HK-2 (cell line): ENCODE results near the gene OR6M1.

Experiments used
- DNase-seq: peaks from one replicate; pipeline ENCODE4 v3.0.0-alpha.2; 2018; ENCODE audit not compliant: unreplicated experiment

OR6M1 gene, protein sequence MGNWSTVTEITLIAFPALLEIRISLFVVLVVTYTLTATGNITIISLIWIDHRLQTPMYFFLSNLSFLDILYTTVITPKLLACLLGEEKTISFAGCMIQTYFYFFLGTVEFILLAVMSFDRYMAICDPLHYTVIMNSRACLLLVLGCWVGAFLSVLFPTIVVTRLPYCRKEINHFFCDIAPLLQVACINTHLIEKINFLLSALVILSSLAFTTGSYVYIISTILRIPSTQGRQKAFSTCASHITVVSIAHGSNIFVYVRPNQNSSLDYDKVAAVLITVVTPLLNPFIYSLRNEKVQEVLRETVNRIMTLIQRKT

DNA sequence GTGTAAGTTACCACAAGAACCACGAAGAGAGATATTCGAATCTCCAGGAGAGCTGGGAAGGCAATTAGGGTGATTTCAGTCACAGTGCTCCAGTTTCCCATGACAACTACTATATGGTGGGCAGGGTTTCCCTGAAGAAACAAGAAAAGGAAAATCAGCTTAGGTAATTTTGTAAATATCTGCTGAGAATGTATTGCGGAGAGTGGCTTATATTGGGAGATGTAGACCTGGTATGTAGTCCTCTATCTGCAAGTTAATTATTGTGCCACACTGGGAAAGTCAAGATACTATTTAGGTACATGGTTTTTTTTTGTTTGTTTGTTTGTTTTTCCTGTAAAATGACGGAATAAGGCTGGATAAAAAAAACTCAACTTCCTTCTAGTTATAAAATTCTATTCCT is at the start of gene OR6M1:
Gene OR6M1 (minus strand): TSS at position 101 of the 400 bp plus-strand sequence. CDS start 0 bp downstream, at position 101.
- DNase-seq = no peak

DNA sequence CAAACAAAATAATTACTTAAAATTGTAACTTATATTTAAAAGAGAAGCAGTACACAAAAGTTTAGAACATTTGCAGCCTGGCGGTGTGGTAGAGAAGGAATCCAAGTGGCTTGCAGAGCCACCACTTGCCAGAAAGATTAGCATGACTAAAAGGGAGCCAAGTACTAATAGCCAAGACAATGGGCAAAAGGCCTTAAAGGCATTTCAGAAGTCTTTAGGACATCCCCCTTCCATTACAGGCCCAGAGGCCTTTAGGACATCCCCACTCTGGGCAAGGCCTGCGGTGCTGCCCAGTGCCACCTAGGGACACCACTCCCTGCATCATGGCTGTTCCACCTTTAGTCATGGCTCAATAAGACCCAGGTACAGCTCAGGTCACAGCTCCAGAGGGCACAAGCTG is 46.9 kb upstream of the OR6M1 start:
- DNase-seq = no peak

DNA sequence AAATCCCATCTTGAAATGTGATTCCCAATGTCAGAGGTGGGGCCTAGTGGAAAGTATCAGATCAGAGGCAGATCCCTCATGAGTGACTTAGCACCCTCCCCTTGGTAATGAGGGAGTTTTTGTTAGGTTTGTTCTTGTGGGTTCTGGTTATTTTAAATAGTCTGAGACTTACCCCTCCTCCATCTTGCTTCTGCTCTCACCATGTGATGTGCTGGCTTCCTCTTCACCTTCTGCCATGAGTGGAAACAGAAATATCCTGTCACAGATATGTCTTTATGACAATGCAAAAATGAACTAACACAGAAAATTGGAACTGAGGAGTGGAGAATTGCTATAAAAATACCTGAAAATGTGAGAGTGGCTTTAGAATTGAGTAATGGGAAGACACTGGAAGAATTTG is 46.2 kb upstream of the OR6M1 start:
- DNase-seq = no peak

DNA sequence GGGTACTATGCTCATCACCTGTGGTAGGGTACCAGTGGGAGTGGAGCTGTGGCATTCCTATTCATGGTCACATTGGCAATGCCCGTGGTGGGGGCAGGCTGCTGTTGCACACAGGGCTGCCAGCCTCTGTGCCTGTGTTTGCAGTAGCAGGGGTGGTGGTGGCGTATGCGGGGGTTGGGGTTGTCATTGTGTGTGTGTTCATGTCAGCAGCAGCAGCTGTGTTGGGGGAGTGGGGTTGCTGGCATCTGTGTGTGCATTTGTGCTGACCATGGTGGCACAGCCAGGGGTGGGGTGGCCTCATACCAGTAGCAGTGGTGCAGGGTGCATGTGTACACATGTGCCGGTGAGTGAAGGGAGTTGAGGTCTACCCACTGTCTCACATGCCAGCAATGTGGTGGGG is 45.0 kb upstream of the OR6M1 start:
- no peak for DNase-seq

DNA sequence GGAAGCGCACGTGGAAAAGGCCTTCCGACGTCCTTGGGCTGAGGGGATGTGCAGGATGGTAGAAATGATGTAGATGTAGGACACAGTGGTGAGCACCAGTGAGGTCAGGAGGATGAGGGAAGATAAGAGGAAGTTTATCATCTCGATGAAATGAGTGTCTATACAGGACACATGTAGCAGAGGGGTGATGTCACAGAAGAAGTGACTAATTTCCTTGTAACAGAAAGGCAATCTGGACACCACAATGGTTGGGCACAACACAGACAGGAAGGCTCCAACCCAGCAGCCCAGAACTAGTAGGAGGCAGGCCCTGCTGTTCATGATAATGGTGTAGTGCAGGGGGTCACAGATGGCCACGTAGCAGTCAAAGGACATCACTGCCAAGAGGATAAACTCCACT is 35.0 kb upstream of the OR6M1 start:
- no peak for DNase-seq

DNA sequence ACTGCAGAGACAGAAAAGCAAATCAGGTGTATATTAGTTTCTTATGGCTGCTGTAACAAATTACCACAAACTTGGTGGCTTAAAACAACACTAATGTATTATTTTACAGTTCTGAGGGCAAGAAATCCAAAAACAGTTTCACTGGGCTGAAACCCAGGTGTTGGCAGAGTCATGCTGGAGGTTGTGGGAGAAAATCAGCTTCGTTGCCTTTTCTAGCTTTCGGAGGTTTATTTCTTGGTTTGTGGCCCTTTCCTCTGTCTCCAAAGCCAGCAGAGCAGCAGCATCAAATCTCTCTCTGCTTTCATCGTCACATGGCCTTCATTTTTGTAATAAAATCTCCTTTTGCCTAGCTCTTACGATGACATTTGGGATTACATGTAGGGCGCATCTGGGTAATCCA is 33.0 kb upstream of the OR6M1 start:
- DNase-seq = no peak

DNA sequence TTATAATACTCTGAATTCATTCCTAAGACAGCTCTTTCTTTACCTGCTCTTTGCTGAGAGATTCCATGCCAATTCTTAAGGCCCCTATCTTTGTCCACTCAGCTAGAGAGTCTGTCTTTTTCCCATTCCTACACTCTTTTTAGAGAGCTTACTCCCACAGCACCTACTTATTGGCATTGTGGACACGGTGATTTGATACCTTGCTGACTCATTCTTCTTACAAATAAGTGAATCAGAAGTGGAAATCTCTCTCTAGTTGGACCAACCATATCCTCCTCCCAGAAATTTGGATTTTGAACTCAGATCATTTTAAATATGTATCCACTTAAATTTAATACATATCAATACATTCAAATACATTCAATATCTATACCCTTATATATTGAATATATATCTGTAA is 32.5 kb upstream of the OR6M1 start:
- no peak for DNase-seq

DNA sequence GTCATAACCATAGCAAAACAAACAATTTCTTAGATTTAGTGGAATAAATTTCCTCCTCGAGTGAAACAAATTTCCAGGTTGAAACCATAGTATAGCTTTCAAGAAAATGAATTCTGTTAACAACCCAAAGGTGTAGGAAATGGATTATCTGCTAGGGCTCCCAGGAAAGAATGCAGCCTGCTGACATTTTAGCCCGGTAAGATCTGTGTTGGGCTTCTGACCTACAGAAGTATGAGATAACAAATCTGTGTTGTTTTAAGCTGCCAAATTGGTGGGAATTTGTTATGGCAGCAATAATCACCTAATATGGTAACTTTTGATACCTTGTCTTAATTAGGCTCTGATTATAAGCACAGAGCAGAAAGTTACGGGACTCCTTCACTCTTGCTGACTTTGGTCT is 32.0 kb upstream of the OR6M1 start:
- no peak for DNase-seq

DNA sequence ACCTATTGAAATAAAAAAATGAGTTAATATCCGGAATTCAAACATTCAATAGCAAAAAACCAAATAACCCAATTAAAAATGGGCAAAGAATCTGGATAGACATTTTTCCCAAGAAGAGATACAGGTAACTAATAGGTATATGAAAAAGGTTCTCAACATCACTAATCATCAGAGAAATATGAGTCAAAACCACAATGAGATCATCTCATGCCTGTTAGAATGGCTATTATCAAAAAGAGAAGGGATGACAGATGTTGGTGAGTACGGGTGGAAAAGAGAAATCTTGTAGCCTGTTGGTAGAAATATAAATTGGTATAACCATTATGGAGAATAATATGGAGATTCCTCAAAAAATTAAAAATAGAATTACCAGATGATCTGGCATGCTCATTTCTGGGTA is 26.9 kb upstream of the OR6M1 start:
- DNase-seq = no peak

DNA sequence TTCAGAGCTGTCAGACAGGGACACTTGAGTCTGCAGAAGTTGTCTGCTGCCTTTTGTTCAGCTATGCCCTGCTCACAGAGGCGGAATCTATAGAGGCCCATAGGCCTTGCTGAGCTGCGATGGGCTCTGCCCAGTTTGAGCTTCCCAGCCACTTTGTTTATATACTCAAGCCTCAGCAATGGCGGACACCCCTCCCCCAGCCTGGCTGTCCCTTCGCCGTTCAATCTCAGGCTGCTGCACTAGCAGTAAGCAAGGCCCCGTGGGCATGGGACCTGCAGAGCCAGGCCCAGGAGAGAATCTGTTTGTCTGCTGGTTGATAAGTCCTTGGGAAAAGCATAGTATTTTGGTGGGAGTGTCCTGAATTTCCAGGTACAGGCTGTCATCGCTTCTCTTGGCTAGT is 23.6 kb upstream of the OR6M1 start:
- DNase-seq = no peak

DNA sequence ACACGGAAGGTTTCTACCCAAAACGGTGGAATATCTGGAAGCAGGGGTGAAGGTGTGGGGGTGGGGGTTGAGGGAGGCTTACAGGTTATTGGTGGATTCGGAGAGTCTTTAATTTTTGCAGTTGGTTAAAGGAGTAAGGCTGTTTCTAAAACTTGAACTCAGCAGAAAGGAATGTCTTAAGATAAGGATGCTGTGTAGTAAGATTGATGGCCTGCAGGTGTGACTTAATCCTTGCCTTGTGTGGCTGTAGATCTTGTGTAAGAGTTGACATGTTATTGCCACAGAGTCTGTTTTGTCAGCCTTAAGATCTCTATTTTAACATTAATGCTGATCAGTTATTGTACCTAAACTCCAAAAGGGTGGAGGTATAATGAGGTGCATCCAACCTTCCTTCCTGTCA is 16.4 kb upstream of the OR6M1 start:
- no peak for DNase-seq

DNA sequence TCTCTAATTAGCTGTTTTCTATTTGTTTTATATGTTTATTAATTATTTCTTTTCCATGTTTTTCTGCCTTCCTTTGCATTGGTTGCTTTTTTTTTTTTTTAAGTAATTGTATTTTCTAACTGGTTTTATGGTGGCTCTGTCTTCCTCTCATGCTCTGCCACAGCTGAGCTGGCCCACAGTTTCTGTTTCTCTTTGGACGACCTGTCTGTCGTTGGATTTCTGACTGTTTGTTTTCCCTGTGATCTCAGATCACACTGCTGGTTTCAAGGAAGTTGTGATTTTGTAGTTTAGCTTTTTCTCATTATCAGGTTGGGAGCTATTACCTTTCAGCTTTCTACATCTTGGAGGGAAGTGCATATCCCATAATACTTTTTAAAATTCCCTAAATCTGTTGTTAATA is 15.9 kb upstream of the OR6M1 start:
- no peak for DNase-seq

DNA sequence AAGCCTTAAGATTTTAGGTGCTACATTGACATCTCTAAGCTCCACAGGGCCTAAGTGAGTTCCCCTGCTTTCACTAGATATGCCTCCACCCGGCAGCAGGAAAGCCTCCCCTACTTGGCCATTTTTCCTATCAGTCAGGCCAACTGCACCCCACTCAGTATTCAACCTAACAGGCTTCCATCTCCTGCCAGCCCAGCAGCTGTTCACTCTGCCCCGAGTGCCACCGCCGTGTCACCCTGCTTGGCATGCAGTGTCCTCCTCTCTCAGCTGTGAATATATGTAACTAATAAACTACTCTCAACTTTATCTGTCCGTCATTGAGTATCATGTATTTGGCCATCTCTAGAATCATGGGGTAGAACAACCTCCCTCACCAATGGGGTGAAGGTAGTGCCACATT is 9.0 kb upstream of the OR6M1 start:
- no peak for DNase-seq

DNA sequence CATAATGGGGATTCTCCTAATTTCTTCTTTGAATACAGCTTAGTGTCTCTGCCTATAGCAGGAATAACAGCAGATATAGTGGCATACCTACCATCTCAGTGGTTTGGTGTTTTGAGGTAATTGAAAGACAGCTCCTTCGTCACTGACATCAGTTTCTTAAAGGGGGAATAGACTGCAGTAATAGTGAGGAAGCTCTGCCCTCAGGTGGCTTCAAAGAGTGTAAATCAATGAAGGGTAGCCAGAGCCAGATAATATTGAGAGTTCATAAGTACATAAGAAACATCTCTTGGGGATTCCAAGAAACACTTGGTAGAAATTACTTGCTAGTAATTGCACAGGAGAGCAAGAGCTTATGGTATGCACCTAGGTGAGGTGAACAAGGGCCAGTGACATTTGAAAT is 4.4 kb downstream of the OR6M1 start:
- DNase-seq = no peak

DNA sequence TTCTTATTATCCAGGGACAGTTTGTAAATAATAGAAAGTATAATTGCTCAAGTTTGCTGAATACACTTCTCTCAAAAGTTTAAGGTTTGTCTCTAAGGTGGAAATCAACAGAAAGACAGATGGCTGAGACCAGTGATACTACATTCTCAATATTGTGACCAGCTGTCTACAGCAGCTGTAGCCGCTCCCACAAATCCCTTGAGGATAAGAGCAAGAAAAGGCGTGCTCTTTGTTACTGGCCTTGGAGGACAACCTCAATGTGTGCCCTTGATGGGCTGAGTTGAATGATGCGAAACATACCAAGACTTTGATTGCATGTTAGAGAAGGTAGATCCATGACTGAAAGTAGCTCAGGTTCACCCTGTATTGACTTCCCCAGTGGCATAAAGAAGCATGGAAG is 6.1 kb downstream of the OR6M1 start:
- no peak for DNase-seq

DNA sequence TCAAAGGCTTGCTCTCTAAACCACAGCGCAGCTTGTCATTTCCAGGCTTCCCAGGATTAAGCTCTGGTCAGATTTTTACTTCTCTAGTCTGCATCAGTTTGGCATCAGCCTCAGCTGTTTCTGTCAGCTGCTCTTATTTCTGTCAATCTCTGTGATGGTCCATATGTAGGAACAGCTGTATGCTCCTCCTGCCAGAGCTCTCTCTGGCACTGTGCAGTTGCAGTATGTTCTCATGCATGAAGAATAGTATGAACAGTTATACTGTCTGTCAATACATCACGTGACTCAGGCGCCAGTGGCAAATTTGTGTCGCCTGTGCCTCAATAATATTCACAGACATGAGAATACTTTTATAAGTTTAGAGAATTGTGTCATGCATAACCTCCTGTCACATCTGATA is 6.7 kb downstream of the OR6M1 start:
- DNase-seq = no peak

DNA sequence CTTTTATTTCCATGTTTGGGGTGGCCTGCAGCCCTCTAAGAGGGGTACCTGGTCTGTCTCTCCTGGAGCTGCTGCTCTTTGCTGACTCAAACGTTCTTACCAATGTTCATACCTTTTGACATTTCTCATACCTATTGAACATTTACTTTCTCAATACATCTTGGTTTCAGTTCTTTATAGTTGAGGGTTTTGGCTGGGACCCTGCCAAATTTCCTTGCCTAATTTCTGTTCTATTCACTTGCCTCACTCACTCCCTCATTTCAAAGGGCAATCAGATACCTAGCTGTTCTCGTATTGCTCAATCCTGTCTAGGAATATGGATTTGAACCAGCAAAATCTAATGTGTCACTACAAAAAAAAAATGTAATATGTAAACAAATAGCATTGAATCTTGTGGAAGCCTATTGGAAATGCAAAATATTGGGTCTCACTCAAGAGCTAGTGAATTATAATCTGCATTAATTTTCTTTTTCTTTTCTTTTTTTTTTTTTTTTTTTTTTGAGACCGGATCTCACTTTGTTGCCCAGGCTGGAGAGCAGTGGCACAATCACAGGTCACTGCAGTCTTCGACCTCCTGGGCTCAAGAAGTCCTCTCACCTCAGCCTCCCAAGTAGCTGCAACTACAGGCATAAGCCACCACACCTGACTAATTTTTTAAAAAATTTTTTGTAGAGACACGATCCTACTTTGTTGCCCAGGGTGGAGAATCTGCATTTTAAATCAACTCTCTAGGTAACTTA is 7.5 kb downstream of the OR6M1 start:
- DNase-seq = no peak

DNA sequence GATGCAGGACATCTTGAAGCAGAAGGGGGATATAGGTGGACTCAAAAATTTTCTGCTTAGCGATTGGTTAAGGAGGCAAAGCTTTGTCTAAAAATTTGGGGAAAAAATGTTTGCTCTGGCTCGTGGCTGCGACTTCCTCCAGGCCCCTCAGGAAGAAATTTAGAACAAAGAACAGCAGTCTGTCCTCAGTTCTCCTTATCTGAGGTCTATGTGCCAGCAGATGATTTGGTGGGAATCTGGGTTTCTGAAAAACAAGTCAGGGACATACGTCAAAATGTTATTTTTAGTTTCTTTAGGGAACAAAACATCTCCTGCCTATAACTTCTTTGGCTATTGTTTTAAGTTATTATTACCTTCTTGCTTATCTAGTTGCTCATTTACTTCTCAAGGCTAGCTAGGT is 8.1 kb downstream of the OR6M1 start:
- no peak for DNase-seq

DNA sequence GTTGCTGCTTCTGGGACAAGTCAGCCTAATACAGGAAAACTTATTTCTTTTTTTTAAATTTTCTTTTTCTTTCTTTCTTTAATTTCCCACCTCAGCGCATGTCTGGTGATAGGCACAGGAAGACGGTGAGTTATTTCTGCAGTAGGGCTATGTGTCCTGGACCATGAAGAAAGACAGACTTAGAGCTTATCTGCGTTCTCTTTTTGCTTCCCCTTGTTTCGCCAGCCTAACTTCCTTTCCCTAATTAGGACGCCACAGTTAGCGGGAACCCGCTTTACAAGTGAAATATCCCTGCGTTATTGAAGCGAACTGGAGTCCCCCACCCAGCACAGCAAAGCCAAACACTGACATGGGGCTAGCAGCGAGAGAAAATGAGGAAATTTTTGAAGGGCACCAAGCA is 8.6 kb downstream of the OR6M1 start:
- no peak for DNase-seq

DNA sequence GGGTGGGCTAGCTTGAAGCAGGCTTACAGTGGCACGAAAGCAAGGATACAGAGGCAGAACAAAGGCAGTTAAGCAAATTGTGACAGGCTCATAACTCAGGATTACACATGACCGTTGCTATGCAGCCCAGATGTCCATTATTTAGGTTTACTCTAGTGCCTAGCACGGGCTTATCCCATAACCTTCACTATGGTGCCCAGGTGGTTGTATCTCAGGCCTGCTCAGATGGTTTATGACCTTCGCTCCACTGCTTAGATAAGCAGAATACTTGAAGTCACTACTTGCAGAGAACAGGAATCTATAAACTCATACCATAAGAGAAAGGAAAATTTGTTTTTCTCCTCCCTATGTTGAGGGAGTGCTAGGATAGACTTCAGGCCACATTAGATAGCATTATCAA is 9.0 kb downstream of the OR6M1 start:
- DNase-seq = no peak

DNA sequence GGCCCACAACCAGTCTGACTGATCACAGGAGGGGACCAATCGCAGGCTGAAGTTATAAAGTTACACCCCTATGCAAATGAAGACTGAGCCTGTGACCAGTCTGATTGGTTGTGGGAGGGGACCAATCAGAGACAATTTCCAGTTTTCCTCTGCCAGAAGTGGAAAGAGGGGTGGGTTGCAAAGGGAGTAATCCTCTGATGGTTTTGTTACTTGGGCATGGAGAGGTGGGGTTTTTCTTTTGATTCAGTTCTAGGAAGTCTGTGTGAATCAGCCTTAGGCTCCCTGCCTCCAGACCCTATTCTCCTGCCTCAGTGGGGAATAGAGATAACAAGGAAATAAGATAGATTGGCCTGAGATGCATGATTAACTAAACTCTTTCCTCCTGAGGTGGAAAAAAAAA is 9.9 kb downstream of the OR6M1 start:
- DNase-seq = no peak

DNA sequence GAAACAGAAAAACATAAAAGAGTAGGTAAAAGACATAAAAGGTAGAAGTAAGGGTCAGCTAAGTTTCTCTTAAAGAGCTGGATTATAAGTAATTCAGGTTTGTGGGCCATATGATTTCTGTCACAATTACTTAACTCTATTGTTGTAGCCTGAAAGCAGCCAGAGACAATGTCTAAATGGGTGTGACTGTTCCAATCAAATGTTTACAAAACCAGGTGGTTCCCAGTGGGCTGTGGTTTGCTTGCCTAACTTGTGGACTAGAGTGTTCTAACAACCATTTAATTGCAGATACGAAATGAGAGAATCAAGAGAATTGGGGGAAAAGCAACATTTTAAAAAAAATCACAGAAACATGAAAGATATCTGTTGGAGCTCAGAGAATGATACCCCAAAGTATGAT is 22.6 kb downstream of the OR6M1 start:
- no peak for DNase-seq

DNA sequence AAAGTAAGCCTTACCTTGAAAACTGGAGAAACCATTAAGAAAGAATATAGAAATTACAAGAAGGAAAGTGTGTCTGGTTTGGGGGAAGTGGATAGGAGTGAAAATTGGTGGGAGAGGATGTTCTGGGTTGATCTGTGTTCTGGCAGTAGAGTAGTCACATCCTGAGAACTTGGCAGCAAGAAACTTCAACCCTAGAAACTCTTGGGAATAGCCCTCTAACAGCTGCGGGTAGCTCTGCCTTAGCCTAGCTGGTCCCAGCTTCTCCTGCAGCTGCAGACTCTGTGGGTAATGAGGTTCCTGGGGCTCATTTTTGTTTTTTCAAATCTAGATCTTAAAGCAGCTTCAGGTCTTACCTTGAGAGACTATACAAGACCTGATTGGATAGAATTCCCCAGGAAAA is 27.6 kb downstream of the OR6M1 start:
- DNase-seq = no peak
